Measurements from ENCODE around the gene TBCCD1.

DNA sequence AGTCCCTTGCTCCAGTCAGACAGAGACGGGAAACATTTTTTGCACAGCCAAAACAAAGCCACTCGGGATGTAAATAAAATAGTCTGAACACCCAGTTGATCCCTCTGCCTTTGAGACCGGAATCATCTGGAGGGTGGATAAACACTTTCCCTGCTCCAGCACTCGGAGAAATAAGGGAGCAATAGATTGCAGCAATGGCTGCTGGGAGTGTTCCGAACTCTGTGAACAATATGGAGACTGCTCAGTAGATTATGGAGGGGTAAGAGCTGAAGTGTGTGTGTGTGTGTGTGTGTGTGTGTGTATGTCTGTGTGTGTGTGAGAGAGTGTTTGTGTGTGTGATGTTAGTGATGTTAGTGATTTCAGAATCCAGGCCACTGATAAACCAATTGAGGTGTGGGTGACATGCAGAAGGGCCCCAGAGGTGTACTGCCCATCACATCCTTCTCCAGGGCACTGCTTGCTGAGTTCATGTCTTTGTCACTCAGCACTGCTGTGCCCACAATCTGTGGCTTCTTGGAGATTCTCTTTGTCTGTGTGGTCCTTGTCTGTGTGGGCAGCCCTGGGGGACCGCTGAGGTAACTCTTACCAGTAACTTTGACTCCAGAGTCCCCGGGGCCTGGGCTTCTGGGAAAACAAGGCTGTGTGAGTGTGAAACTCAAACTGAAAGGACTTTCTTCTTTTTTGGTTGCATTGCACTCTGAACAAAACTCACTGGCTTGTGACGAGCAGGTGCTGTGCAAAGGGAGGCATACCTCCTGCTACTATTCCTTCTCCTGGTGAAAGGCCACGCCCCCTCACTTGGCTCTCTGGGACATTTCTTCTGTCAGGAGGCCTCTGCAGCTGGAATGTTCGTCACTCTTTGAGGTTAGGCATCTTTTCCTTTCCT lies 45.9 kb downstream of the TBCCD1 start:
- TF ChIP-seq, protein P1, sequence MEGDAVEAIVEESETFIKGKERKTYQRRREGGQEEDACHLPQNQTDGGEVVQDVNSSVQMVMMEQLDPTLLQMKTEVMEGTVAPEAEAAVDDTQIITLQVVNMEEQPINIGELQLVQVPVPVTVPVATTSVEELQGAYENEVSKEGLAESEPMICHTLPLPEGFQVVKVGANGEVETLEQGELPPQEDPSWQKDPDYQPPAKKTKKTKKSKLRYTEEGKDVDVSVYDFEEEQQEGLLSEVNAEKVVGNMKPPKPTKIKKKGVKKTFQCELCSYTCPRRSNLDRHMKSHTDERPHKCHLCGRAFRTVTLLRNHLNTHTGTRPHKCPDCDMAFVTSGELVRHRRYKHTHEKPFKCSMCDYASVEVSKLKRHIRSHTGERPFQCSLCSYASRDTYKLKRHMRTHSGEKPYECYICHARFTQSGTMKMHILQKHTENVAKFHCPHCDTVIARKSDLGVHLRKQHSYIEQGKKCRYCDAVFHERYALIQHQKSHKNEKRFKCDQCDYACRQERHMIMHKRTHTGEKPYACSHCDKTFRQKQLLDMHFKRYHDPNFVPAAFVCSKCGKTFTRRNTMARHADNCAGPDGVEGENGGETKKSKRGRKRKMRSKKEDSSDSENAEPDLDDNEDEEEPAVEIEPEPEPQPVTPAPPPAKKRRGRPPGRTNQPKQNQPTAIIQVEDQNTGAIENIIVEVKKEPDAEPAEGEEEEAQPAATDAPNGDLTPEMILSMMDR (optimal IDR thresholded peaks at IDR 0.05 in 1 of 3, IDR thresholded peaks at IDR 0.05 in 1 of 3, conservative IDR thresholded peaks at IDR 0.05 in 1 of 3; ENCODE audit: extremely low read depth in 1 of 3, insufficient read depth in 2 of 3, low read length in 3 of 3), result no peak
- no peak for TF ChIP-seq EZH2 (IDR thresholded peaks at IDR 0.05; ENCODE audit: low read length)
